ENCODE results near the gene NSG2.

NSG2 gene

GRCh38 chr5:174149989-174150388, 104.5 kb downstream of the NSG2 start:
- DNase-seq (ENCODE audit: low read depth) = no peak

- no peak for DNase-seq (ENCODE audit: low read depth)
Observed at GRCh38 chr5:174151599-174152181, 106.2 kb downstream of the NSG2 start.

GRCh38 chr5:174154559-174154958, 109.1 kb downstream of the NSG2 start:
- no peak for DNase-seq (ENCODE audit: low read depth)

DNA sequence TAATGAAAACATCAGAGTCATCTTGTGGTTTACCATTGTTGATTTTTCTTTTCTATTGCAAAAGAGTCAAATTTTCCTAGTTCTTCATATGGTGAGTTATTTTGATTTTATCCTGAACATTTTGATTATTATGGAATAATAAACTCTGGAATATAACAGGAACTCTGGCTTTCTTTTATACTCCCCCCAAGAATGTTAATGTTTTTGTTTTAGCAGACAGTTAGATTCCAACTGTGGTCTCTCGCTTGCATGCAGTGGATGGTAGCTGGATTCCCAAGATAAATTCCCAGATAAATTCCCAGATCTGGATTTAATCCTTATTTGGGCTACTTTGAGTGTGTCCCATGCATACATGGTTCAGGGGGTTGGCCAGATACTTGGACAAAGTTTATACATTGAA, 109.8 kb downstream of the NSG2 start:
- no peak for DNase-seq (ENCODE audit: low read depth)

GRCh38 chr5:174155706-174156105, 110.2 kb downstream of the NSG2 start:
- no peak for DNase-seq (ENCODE audit: low read depth)

DNA sequence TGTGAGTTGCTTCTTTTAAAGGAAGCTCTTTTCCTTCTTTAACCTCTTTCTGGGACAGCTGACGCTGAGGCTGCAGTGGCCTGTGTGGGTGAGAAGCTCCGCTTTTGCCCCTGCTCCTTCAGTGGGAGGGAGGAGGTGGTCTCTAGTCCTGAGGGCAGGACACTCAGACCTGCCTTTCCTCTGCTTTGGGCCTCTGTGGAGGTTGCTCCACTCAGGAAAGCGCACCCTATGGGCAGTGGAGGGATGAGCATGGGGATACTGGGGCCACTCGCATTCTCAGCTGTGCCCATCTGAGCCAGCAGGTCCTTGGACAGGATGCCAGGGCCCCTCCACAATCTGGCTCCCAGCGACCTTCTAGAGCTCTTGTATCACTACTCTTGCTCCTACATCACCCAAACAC, 111.5 kb downstream of the NSG2 start:
- no peak for DNase-seq (ENCODE audit: low read depth)
